ENCODE measurements around the gene HLA-A. TPM values are rescaled to one million over a fixed set of nuclear protein-coding genes. Genes with fewer than 3 reads are reported as not detected.

HLA-A gene
- total RNA-seq, 1 donor from 2014 or later, result 100 TPM

DNA sequence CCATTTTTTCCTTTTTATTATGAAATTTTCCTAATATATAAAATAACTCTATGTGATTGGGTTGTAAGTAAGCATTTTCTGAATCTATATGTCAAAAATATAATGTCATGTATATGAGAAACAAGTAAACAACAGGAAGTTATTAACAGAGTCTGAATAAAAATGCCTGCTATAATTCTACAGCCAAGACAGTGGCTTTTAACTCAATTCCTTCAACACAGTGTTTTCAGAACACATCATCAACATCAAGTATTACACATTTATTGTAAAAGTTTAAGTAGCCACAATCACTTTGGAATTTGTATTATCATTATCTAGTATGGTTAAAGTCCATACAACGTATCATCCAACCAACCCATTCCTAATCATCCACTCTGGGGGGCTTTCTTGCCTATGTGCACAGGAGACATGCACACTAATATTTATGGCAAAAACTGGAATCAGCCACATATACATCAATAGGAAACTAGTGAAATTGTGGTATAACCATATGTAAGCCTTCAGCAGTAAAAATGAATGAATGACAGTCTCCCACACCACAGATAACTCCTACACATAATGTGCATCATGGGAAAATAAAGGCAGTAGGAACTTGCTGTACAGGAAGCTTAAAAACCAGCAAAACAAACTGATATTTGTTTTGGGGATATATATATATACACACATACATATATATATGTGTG is 6.9 kb upstream of the HLA-A start:
- ATAC-seq, result no peak

GRCh38 chr6:29938746-29939508 is 3.4 kb upstream of the HLA-A start:
- ATAC-seq, result no peak

DNA sequence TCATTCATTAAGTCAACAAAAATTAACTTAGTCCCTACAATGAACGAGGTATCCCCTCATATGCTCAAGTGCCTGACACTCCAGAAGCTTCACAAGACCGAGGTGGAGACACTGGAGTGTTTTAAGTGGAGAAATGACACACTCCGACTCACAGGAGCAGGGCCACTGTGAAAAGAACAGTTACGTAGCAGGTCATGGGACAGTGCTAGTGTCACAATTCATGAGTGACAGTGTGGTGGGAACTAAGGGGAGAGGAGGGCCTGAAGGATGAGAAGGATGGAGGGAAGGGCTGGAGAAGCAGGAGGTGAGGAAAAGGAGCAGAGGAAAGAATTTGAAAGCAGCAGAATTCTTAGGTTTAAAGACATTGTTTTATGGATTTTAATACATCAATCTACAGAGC is 1.3 kb upstream of the HLA-A start:
- ATAC-seq, result no peak

- ATAC-seq, result no peak
These were observed 861 bp upstream of the HLA-A start for GRCh38 chr6:29941471-29941870.

- no peak for ATAC-seq
These were observed 437 bp upstream of the HLA-A start for GRCh38 chr6:29941916-29942274.

DNA sequence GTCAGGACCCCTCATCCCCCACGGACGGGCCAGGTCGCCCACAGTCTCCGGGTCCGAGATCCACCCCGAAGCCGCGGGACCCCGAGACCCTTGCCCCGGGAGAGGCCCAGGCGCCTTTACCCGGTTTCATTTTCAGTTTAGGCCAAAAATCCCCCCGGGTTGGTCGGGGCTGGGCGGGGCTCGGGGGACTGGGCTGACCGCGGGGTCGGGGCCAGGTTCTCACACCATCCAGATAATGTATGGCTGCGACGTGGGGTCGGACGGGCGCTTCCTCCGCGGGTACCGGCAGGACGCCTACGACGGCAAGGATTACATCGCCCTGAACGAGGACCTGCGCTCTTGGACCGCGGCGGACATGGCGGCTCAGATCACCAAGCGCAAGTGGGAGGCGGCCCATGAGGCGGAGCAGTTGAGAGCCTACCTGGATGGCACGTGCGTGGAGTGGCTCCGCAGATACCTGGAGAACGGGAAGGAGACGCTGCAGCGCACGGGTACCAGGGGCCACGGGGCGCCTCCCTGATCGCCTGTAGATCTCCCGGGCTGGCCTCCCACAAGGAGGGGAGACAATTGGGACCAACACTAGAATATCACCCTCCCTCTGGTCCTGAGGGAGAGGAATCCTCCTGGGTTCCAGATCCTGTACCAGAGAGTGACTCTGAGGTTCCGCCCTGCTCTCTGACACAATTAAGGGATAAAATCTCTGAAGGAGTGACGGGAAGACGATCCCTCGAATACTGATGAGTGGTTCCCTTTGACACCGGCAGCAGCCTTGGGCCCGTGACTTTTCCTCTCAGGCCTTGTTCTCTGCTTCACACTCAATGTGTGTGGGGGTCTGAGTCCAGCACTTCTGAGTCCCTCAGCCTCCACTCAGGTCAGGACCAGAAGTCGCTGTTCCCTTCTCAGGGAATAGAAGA is 978 bp downstream of the HLA-A start:
- ATAC-seq, result peak; percentile 2

GRCh38 chr6:29945281-29945820 is 3.0 kb downstream of the HLA-A start:
- ATAC-seq, result no peak

DNA sequence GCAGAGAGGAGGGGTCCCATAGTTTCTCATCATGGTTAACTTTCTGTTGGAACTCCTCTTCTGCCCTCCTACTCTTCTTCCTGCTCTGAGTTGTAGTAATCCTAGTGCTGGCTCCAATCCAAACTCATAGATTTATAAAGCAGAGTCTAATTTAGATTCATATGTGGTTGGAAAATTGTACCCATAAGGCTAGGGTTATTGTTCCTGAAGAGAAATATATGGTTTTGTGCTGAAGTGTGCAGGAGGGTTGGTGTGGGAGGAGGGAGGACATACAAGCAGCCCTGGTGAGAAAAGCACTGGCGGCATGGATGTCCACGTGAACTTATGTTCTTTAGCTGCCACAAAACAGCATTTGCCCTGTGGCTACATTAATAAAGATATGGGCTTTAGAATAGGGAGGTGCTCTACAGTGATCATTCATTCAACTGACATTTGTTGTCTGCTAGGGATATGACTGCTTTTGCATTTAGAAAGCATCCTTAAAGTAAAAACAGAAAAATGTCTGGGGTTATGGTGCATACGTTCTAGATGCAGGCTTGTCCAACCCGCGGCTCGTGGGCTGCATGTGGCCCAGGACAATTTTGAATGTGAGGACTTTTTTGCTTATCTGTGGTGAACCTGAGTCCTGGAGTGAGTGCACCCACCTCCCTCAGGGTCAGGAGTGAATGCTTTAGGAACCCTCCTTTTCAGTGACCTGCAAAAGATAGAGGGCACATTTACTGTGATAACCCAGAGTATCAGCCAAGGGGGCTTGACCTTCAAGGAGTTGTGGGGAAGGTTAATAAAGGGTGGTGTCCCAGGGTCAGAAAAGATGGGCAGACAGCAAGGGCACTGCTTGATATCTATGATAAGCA is 4.1 kb downstream of the HLA-A start:
- ATAC-seq, result no peak

DNA sequence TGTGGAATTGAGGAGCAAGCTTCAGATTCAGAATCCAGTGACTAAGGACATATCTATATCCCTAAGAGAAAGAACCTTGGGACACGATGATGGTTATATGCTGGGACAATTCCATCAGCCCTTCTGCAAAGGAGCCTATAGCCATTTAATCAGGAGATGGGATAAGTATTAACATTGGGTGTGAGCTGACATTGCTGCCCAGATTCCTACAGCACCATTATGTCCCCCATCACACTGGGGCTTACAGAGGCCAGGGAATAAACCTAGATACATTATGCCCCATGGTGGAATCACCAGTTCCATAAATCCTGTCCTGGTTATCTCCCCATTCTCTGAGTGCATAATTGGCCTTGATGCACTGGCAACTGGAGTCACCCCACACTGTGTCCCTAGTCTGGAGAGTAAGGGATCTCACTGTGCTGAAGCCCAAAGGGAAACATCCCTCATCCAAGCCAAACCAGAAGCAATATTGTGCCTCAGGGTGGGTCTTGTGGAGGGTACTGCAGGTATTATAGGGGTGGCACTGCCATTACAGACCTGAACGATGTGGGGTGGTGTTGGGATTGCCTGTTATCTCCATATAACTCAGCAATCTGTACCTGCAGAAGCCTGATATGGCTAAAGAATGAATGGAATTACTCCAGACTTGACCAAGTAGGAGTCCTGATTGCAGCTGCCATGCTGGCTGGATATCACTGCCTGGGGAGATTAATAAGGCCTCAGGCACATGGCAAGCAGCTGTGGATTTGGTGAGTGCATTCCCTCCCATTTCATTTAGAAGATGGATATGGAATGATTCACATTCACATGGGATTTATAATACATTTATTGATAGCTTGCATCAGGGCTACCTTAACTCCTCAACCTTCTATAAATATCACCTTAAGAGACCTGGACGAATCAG is 5.0 kb downstream of the HLA-A start:
- no peak for ATAC-seq

DNA sequence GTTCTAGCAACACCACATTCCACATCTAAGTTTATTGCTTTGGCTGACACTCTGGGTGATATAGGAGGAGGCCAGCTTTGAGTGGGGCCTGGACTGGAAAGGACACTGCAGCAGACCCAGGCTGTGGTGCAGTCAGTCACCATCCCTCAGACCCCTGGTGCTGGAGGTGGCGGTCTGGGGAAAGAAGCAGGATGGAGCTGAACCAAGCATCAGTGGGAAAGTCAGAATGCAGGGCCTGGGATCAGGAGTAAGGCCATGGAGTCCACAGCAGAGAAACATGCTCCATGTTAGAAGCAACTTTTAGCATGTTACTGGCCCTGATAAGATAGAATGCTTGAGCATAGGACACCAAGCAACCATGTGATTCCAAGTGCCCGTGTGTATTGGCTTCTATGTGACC is 5.9 kb downstream of the HLA-A start:
- no peak for ATAC-seq

- no peak for ATAC-seq
These were observed 7.6 kb downstream of the HLA-A start for GRCh38 chr6:29949934-29950333.

GRCh38 chr6:29951882-29952281 is 9.6 kb downstream of the HLA-A start:
- no peak for ATAC-seq

DNA sequence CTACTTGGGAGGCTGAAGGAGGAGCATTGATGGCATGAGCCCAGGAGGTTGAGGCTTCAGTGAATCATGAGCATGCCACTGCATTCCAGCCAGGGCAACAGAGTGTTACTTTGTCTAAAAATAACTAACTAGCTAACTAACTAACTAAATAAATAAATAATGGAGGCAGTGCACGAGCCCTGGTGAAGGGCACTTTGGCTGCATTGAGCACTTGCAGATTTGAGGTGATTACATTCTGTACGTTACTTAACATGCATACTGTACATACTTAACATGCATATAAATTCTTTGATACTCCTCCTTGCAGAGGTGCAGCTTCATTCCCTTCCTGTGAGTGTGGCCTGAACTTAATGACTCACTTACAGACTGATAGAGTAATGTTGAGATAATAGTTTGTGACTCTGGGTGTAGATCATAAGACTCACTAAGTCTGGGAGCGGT is 10.7 kb downstream of the HLA-A start:
- ATAC-seq, result peak; percentile 75

GRCh38 chr6:29953686-29954085 is 11.4 kb downstream of the HLA-A start:
- ATAC-seq, result no peak

DNA sequence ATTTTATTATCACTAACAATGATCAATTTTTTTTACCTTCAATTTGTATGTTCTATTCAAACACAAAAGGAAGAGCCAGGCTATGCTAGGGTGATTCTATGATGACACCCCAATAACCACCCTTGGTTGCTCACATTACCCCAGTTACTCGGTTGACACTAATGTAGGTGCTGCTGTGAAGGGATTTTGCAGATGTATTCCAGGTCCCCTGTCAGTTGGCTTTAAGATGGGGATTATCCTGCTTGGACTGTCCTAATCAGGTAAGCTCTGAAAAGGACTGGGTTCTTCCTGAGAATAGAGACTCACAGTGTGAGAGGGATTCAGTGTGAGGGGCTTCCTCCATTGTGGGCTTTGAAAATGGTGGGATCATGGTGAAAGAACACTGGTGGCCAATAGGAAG is 11.9 kb downstream of the HLA-A start:
- no peak for ATAC-seq

- no peak for ATAC-seq
These were observed 13.5 kb downstream of the HLA-A start for GRCh38 chr6:29955783-29956182.

- no peak for ATAC-seq
These were observed 14.2 kb downstream of the HLA-A start for GRCh38 chr6:29956518-29956917.

DNA sequence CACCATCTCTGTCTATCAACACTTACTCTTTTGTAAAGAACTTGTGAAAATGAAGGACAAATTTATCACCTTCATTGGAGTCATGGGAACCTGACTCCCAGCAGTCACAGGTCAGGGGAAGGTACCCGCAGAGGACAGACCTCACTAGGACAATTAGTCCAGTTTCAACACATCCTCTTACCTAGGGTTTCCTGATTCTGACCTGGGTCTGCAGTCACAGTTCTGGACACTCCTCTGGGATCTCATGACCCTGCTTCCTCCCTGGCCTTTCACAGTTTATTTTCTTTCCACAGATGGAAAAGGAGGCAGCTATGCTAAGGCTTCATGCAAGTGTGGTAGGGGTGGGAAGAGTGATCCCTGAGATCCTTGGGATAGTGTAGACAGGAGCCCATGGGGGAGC is 15.7 kb downstream of the HLA-A start:
- ATAC-seq, result no peak

DNA sequence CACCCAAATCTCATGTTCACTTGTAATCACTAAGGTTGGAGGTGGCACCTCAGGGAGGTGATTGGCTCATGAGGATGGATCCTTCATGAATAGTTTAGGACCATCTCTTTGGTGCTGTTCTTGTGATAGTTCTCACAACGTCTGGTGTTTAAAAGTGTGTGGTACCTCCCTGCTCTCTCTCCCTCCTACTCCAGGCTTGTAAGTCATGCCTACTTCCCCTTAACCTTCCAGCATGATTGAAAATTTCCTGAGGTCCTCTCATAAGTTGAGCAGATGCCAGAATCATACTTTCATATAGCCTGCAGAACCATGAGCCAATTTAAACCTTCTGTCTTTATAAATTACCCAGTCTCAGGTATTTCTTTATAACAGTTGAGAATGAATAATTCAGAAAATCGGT is 16.6 kb downstream of the HLA-A start:
- ATAC-seq, result no peak

DNA sequence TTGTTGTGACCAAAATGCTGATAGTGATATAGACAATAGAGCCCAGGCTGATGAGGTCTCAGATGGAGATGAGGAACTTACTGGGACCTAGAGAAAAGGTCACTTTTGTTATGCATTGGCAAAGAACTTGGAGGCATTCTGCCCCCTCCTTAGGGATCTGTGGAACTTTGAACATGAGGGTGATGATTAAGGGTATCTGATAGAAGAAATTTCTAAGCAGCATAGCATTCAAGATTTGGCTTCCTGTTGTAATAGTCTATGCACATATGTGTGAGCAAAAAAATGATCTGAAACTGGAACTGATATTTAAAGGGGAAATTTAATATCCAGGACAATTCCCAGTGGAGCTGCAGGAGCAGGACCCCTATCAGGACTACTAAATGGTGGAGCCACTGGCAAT is 17.1 kb downstream of the HLA-A start:
- no peak for ATAC-seq

DNA sequence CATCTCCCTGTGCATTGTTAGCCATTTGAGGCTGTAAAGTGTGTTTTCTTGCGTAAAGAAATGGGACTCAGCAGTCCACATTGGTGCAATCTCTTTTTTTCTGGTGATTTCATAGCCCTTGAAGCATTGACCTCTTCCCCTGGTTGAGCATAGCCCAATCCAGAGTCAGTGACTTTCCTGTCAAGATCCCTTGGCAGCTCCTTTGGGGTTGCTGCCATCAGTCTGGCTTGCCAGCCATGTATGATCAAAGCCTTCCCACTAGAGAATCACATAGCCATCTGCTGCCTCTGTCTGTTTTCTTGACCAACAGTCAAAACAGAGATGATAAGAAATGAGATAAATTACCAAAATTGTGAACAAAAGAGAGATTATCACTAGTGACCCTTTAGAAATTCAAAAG is 19.6 kb downstream of the HLA-A start:
- ATAC-seq, result no peak
